HG03066 (cell line): Measurements from ENCODE around the gene RFNG.

Experiments used
- ATAC-seq: cut with Tn5 transposase; IDR thresholded peaks from one replicate; pipeline ENCODE4 v1.9.1; 2021; ENCODE audit warnings: low read depth; ENCODE audit not compliant: unreplicated experiment

Gene RFNG

DNA sequence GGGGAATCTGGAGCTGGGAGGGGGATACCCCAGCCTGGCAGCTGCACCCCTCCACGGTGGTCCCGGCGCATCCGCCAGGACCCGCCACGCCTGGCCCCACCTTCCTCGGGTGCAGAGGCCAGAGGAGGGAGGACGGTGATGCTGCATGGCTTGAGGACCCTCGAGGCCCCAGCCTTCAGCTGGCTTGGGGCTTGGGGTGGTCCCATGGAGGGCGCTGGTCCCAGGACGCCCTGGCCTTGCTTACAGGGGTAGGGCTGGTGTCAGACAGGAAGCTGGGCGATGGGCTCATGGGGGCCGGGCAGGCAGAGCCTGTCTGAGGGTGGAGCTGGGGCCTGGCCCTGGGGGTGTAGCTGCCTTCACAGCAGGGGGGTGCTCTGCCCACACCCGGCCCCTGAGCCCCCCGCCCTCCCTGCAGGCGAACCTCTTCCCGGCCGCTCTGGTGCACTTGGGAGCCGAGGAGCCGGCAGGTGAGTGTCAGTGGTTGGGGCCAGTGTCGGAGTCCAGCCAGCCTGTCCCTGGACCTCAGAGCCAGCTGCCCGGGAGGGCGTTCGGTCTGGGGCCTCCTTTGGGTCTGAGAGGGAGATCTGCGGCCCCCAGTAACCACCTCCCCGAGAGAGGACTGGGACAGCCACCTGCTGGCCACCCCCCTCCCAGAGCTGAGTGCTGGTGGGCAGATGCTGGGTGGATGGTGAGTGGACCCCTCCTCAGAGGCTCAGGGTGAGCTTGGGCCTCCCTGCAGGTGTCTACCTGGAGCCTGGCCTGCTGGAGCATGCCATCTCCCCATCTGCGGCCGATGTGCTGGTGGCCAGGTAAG lies 35.3 kb downstream of the RFNG start:
- ATAC-seq, result no peak

DNA sequence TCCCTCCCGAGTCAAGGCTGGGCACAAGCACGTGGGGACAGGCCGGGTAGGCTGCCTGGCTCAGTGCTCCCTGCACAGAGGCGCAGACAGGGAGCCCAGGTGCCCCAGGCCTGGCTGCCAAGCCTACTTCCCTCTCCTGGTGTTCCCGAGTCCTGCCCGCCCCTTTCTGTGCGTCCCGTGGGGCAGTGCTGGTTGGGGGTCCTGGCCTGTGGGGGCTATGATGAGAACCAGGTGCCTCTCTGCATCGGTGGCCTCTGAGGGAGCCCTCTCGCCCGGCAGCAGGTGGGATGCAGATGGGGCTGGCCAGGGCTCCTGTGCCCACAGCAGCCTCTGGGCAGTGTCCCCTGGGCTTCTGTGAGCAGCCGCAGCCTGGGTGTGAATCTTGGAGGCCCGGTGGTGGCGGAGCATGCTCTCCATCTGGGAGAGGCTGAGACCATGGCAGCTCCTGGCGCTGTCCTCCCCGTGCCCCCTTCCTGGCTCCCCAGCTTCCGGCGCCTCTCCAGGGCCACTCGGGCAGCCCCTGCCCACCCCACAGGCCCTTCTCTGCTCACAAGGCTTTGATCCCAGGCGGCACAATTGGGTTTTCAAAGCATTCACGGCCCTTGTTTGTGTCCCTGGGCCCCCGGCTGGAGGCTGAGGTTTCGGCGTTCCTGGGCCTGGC lies 36.2 kb downstream of the RFNG start:
- ATAC-seq, result no peak

DNA sequence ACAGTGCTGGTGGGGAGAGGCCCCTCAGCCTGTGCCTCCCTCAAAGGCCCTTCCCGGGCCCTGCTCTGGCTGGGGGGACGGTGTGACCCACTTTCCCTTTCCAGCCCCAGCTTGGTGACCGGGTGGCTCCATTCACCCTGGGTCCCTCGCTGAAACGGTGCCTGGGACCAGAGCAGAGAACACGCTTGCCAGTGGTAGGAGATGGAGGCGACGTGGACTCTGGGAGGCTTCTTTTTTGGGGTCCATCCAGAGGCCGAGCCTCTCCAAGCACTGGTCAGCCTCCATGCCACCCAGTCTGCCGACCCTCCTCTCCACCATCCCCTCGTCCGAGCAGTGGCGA lies 36.7 kb downstream of the RFNG start:
- ATAC-seq, result no peak

DNA sequence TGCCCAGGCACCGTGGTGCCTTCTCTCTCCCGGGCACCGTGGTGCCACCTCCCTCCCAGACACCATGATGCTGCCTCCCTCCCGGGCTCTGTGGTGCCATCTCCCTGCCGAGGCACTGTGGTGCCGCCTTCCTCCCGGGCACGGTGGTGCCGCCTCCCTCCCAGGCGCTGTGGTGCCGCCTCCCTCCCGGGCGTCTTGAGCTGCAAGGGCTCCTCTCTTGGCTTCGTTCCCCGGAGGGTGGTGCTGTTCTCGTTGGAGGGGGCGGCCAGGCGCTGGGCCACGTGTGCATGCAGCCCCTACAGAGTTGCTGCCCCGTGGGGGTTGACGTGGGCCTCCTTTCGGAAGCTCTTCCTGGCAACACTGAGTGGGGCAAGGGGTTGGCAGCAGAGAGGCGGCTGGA lies 37.2 kb downstream of the RFNG start:
- no peak for ATAC-seq

DNA sequence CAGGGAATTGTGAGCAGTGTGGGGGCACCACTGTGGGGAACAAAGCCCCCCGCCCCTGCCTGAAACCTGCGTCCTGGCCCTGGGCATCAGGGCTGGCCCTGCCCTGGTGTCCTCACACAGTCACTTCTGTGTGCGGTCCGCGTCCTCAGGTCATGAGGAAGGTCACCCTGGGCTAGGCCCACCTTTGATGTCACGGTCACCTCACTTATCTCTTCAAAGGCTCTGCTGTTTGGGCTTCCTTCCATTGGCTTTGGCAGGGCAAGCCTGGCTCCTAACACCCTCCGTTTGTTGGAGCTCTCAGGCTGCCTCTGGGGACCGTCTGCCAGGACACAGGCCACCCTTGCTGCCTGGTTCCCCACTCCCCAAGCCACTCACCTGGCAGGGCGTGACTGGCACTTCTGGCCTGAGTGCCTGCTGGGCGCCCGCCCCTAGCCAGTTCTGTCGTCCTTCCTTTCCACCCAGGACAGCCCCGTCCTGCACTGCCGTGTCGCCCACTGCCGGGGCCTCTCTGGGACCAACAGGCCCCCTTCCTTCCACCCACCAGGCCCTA lies 37.8 kb downstream of the RFNG start:
- ATAC-seq, result no peak

DNA sequence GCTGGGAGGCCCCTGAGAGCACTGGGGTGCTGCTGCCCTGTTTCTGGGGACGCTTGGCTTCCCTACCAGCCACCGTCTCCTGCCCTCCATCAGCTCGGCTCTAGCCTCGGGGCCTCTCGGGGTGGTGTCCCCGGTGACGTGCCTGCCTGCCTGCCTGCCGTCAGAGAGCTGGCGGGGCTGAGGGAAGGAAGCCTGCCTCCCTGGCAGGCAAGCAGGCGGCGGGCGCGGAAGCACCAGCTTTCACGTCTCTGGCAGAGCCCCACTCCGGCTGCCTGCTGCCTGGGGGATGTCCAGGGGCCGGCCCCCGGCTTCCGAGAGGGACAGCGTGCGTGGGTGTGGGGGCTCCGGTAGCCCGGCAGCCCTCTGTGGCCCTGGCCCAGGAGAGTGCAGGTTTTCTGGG lies 38.3 kb downstream of the RFNG start:
- no peak for ATAC-seq

DNA sequence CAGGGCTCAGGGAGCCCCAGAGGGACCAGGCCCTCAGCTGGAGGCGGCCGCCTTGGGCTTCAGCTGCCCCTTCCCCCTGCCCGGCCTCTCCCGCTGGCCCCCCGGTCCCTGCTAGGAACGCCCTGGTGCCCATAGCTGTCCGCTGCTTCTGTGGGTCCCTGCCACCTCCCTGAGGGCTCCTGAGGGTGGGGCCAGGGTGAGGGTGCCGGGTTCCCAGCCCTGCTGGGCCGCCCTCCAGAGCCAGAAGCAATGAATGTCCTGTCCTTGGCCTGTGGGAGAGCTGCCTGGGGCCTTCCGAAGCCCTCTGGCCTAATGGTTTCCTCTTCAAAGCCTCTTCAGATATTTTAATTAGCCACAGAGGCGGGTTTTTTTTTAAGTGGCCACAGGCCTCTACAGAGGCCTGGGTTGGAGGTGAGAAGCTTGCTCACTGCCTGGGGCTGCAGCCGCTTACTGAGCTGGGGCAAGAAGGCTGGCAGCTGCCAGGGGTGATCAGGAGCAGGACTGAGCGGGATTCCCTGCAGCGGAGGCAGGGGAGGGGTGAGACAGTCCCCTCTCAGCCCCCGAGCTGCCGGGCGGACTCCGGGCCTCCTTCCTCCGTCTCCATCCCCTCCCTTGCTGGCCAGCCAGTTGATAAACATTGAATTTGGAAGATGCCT lies 38.8 kb downstream of the RFNG start:
- ATAC-seq, result no peak

DNA sequence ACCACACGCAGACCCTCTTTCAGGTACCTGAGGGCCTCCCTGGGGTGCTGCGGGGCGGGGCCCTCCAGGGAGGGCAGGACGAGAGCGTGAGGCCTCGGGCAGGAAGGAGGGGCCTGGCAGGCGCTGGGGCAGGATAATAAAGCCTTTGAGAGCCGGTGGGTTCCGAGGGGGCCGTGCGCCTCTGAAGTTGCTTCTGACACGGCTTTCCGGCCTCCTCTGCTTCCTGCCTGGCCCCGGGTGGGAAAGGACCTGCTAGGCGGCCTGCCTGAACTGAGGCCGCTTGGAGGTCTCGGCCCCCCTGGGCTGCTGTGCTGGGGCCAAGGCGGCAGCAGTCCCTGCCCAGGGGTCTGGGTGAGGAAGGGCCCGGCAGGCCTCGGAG lies 39.4 kb downstream of the RFNG start:
- no peak for ATAC-seq

DNA sequence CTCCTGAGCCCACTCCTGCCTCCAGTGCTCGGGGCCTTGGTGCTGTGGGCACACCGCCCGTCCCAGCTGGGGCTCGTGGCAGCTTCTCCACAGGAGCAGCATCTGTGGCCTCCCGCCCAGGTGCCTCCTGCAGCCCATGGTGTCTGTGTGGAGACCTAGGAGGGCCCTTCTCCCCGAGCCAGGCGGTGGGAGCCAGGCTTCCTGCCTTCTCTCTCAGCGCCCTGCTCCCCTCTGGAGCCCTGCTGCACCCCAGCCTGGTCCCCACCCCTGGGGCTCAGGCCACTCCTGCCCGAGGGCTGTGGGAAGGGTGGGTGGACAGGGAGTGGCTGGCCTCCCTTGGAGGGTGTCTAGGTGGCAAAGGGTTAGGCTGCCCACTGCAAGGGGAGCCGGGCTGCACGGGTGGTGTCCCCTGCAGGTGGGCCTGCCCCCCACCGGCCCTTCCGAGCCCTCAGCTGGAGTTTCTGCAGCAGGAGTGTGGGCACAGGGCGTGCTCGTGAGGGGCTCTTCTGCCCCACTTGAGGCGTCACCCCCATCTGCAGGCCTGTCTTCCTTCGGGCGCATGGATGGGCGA lies 39.9 kb downstream of the RFNG start:
- ATAC-seq, result no peak

DNA sequence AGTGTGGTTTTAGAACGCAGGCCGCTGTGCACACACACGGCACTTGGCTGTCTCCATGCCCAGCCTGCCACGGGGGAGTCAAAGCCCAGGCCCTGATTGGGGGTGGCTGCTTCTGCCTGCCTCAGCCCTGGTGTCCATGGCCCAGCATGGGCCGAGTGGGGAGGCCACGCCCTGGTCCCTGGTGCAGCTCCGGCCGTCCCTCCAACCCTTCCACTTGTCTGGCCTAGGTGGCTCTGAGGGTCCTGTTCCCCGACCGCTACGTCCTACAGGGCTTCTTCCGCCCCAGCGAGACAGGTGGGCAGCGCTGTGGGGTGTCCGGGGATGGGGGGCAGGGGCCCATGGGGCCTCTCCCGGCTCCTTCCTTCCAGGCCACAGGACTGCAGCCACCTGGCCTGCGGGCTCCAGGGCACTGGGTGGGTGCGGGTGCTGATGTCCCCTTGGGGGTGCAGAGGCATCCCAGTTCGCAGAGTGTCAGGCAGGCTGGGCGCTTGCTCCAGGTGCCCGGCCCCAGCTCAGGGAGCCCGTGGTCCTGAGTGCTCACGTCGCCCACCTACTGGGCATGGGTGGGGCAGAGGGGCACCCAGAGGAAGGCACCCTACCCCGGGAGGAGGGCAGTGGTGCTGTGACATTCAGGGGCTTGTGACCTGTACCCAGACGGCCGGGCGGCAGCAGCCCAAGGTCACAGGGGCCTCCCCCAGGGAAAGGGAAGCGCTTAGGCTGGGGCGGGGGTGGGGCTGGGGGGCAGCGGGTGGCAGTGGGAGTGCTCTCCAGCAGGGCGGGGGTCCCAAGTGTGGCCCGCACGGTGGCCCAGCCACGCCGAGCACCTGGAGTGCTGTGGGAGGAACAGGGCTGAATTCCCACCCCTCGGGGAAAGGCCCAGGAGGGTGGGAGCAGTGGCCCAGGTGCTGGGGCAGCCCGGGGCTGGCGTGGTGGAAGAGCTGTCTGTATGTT lies 40.8 kb downstream of the RFNG start:
- no peak for ATAC-seq

DNA sequence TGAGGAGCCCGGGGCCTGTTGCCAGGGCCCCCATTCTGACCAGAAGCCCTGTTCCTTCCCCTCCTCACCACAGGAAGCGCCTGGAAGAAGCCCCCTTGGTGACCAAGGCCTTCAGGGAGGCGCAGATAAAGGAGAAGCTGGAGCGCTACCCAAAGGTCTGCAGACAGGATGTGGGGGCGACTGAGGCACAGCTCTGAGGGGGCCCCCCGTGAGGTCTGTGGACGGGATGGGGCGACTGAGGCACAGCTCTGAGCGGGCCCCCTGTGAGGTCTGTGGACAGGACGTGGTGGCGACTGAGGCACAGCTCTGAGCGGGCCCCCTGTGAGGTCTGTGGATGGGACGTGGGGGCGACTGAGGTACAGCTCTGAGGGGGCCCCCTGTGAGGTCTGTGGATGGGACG lies 42.2 kb downstream of the RFNG start:
- ATAC-seq, result no peak

DNA sequence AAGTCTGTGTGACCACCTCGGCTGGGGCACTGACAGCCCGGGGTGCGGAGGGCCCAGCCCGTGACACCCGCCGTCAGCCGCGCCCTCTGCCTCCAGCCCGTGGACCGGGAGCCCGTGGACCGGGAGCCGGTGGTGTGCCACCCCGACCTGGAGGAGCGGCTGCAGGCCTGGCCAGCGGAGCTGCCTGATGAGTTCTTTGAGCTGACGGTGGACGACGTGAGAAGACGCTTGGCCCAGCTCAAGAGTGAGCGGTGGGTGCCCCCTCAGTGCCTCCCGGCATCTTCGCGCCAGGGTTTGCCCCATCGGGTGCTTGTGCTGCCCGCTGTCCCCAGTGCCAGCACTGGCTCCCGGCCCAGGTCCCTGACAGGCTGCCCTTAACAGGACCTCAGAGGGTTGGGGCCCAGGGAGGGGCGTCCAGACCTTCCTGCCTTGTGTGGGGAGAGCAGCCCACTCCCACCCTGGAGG lies 42.6 kb downstream of the RFNG start:
- ATAC-seq, result no peak

DNA sequence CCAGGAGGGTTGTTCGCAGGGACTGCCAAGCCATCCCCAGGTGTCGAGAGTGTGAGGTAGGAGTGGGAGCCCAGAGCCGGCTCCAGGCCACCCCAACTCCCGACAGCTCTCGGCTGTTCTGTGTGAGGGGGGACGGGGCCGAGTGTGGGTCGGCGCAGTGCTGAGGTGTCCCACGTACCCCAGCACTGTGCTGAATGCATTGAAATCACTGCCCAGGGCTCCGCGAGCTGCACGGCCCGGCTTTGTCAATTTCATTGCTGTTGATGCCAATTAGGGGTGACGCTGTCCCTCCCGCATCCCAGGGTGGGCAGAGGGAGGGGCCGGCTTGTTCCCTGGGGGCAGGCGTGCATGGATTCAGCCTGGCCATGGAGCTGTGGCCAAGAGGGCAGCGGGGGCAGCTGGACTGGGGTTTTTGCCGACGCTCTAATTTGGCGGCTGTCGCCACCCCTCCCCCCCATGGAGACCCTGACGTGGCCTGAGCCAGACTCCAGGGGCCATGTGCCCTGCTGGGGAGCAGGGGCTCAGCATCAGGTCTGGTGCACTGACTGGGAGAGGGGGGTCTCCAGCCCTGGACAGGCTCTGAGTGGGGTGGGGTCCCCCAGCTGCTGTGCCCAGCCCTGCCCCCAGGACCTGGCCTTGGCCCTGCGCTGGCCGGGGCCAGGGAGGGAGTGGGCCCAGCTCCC lies 43.2 kb downstream of the RFNG start:
- ATAC-seq, result no peak

DNA sequence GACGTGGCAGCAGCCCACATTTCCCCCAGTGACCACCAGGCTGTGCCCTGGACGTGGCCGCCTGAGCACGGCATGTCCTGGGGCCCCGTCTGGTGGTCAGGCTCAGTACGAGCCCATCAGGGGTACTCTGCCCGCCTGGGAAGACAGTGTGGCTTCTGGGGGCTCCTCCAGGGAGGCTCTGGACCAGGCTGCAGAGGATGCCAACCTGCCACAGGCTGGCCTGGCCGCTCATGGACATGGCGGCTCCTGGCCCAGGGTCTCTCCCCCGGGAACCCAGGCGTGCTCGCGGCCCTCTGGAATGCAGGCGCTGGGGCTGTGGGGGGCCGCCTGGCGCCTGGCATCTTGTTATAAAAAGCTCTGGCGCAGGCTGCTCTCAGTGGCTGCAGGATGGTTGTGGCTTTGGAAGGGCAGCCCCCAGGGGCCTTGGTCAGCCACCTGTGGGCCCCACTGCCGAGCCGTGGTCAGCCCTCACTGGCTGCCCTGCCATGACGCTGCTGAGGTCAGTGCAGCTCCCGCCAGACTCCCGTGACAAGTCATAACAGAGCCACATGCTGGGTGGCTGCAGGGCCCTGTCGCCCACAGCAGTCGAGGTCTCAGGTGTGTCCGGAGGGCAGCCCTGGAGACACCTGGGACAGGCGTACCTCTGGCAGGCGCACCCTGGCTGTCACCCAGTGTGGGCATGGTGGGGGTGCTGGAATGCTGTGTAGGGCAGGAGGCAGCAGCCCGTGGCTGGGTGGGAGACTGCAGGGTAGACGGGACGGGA lies 43.9 kb downstream of the RFNG start:
- no peak for ATAC-seq

DNA sequence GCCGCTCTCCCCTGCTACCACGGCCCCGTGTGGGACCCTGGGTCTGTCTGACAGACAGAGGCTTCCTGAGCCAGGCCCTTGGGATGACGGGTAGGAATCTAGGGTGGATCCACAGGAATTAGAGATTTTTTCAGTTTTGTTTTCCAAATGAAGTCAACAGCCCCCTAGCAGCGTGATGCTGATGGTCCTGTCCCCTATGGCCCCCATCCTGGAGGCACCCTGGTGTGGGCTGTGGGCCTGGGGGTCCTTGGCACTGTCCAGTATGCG lies 44.5 kb downstream of the RFNG start:
- ATAC-seq, result no peak

DNA sequence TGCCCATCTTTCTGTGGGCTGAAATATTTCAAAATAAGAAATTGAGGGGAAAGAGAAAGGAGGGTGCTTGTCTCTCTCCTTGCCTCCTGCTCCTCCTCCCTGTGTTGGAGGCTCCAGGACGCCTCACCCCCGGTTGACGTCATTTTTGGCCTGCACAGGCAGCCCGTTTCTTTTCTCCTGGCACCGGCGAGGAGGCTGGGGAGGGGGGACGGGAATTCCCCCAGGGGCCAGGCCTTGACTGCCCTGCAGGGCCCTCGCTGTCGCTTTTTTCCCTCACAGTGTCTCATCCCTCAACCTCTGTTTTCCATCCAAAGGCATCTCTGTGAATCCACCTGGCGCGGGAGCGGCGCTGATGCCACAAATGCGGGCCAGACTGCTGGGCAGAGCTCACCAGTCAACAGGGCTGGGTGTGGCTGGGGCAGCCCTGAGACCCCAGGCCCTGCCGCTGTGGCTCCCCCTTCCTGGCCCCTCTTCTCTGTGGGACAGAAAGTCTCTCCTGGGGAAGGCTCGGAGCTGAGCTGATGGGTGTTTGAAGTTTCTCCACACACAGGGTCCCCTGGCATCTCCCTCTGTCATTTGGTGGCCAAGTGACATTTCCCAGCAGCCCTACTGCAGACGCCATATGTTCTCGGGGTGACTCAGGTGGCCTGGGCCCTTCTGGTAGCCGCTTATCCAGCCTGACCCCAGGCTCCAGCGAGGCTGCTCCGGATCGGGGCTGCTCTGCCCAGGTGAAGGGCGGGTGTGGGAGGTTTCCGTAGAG lies 45.0 kb downstream of the RFNG start:
- ATAC-seq, result no peak

DNA sequence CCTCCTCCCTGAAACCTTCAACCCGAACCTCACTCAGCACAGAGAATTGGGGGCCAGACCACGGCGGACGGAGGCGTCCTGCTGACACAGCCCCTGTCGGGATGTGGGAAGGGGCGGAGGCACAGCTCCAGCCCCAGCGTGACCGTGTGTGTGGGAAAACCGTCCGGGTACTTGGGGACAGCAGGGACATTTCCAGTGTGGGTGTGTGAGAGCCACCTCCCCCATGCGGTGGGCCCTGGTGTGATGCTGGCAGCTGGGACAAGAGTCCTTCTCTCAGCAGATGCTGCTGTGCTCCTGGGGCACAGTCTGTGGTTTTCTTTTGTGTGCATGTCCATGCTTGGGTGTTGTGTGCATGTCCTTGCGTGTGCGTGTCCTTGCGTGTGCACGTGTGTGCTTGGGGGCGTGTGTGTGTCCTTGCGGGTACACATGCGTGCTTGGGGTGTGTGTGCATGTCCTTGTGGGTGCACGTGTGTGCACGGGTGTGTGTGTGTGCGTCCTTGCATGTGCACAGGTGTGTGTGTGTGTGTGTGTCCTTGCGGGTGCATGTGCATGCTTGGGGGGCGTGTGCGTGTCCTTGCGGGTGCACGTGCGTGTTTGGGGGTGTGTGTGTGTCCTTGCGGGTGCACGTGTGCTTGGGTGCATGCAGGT lies 45.8 kb downstream of the RFNG start:
- ATAC-seq, result no peak
